Measurements from ENCODE around the gene DCLRE1C.
"Not testable (repeated sequence)": the region's sequence is repeated elsewhere in the genome, so short reads cannot be mapped to it uniquely, and the experiment has no call there.

Gene DCLRE1C

DNA sequence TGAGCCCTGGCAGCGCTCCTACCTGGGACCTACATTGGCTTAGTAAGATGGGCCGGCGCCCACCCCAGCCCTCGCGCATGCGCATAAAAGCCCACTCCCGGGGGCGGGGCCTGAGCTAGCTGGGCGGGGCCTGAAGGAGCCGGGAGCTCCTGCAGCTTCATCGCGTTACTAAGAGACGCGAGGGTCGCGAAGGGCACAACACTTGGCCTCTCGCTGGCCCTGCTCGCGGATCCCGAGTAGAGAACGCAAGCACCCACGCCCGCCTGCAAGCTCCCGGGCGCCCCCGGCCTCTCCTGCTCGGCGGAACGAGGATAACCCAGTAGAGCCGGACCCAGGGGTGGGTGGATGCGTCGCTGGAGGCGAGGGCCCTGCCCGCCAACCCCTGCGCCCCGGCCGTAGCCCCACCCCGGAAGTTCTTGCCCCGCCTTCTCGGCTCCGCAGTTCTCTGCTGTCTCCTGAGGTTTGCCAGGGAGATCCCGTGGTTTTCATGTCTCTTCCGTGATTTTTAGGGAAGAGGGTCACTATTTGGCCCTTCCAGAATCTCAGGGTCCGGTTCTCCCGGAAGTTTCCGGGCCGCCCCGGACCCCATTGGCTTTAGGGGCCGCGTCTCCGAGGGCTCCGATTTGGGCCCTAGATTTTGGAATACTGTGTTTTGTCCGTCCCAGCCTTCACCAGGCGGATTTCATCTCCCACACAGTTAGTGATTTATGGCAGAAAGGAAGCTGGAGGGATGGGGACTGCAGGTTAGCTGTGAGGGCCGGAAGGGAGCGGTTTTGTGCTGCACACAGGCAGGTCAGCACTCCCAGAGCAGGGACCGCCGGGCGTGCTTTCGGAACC, 5.5 kb upstream of the DCLRE1C start, which contains the start of gene MEIG1:
TSS of gene MEIG1 (plus strand) at position 168 of the 837 bp plus-strand sequence. CDS start 7,081 bp downstream, outside the sequence.
- Histone ChIP-seq H3K4me1 (ENCODE audit: insufficient read depth, low read length) (no peaks in the 10 kb centered on the region), H3K36me3 (ENCODE audit: insufficient read depth, low read length) (no peaks in the 10 kb centered on the region), H3K9me3 (ENCODE audit: low read length) (no peaks in the 10 kb centered on the region), H3K4me3 (ENCODE audit: low read length) (peak within 1 kb of the TSS; percentile 68), H2AFZ (ENCODE audit: low read depth, low read length) (peak within 1 kb of the TSS; percentile 88), H3K27me3 (ENCODE audit: insufficient read depth, low read length) (no peaks in the 10 kb centered on the region)

- Histone ChIP-seq H2AFZ (ENCODE audit: low read depth, low read length) (peak overlapping the region; percentile 88), H3K27me3 (ENCODE audit: insufficient read depth, low read length) (no peaks in the 10 kb centered on the region), H3K4me3 (ENCODE audit: low read length) (peak overlapping the region; percentile 68), H3K4me1 (ENCODE audit: insufficient read depth, low read length) (no peaks in the 10 kb centered on the region), H3K36me3 (ENCODE audit: insufficient read depth, low read length) (no peaks in the 10 kb centered on the region), H3K9me3 (ENCODE audit: low read length) (no peaks in the 10 kb centered on the region)
Measured at GRCh38 chr10:14958872-14959220, 5.0 kb upstream of the DCLRE1C start.

DNA sequence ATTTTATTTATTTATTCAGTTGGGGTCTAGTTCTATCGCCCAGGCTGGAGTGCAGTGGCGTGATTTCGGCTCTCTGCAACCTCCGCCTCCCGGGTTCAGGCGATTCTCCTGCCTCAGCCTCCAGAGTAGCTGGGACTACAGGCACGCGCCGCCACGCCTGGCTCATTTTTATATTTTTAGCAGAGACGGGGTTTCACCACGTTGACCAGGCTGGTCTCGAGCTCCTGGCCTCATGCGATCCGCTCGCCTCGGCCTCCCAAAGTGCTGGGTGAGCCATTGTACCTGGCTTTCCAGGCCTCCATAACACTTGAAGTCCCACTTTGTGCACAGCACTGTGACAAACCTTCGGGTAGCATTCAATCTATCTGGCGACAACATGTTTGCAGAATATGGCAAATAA, 1.0 kb upstream of the DCLRE1C start:
- Histone ChIP-seq H2AFZ (ENCODE audit: low read depth, low read length) (peak overlapping the region; percentile 94), H3K4me1 (ENCODE audit: insufficient read depth, low read length) (peaks cover 9% of the 10 kb centered on the region), H3K9me3 (ENCODE audit: low read length) (no peaks in the 10 kb centered on the region), H3K36me3 (ENCODE audit: insufficient read depth, low read length) (peaks cover 4% of the 10 kb centered on the region), H3K27me3 (ENCODE audit: insufficient read depth, low read length) (no peaks in the 10 kb centered on the region), H3K4me3 (ENCODE audit: low read length) (peak overlapping the region; percentile 57)

GRCh38 chr10:14953424-14954000, 384 bp downstream of the DCLRE1C start:
- Histone ChIP-seq H2AFZ (ENCODE audit: low read depth, low read length) (peak overlapping the region; percentile 94), H3K4me3 (ENCODE audit: low read length) (peak overlapping the region; percentile 57), H3K4me1 (ENCODE audit: insufficient read depth, low read length) (peaks cover 9% of the 10 kb centered on the region), H3K27me3 (ENCODE audit: insufficient read depth, low read length) (no peaks in the 10 kb centered on the region), H3K36me3 (ENCODE audit: insufficient read depth, low read length) (peaks cover 4% of the 10 kb centered on the region), H3K9me3 (ENCODE audit: low read length) (no peaks in the 10 kb centered on the region)

- Histone ChIP-seq H3K4me1 (ENCODE audit: insufficient read depth, low read length) (peaks cover 9% of the 10 kb centered on the region), H3K36me3 (ENCODE audit: insufficient read depth, low read length) (peaks cover 10% of the 10 kb centered on the region), H3K4me3 (ENCODE audit: low read length) (peak overlapping the region; percentile 57), H3K9me3 (ENCODE audit: low read length) (no peaks in the 10 kb centered on the region), H3K27me3 (ENCODE audit: insufficient read depth, low read length) (no peaks in the 10 kb centered on the region), H2AFZ (ENCODE audit: low read depth, low read length) (peak overlapping the region; percentile 94)
Measured at GRCh38 chr10:14952851-14953423, 959 bp downstream of the DCLRE1C start.

DNA sequence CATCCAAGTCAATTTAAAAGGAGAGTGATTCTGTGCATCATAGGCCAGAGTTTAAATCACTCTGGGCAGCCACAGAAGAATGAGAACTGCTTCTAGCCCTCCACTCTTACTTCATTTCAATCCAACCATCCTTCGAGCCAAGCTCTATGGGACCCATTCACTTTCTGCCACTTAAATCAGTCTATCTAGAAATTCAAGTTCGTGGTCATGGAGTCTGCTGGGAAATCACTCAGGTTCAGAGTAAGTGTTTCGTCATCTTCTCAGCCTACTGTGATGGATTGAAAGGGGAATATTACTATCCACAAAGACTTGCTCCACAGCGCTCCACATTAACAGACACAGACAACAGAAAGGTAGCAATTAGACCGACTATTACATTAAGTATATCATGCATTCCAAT, 4.6 kb downstream of the DCLRE1C start:
- peaks cover 30% of the 10 kb centered on the region for H3K36me3 ChIP-seq (ENCODE audit: insufficient read depth, low read length)
- H3K27me3 ChIP-seq (ENCODE audit: insufficient read depth, low read length) = no peaks in the 10 kb centered on the region
- no peak overlapping the region for H2AFZ ChIP-seq (ENCODE audit: low read depth, low read length)
- H3K4me1 ChIP-seq (ENCODE audit: insufficient read depth, low read length) = peaks cover 9% of the 10 kb centered on the region
- no peak overlapping the region for H3K4me3 ChIP-seq (ENCODE audit: low read length)
- H3K9me3 ChIP-seq (ENCODE audit: low read length) = no peaks in the 10 kb centered on the region

DNA sequence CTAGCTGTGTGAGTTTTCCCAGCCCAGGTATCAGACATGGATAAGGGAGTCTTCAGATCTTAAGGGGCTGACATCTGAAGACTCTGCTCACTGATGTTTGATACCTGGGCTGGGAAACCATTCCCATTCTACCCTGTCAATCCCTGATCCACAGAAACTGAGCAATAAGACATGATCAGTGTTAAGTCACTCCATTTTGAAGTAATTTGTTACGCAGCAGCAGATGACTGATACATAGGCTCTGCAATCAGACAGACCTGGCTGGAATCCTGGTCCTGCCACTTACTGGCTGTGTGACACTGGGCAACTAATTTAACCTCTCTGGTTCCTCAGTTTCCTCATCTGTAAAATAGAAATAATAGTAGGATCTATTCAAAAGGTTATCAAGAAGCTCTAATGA, 6.6 kb downstream of the DCLRE1C start:
- no peak overlapping the region for H2AFZ ChIP-seq (ENCODE audit: low read depth, low read length)
- no peaks in the 10 kb centered on the region for H3K27me3 ChIP-seq (ENCODE audit: insufficient read depth, low read length)
- H3K36me3 ChIP-seq (ENCODE audit: insufficient read depth, low read length) = peaks cover 36% of the 10 kb centered on the region
- H3K4me1 ChIP-seq (ENCODE audit: insufficient read depth, low read length) = no peaks in the 10 kb centered on the region
- no peaks in the 10 kb centered on the region for H3K9me3 ChIP-seq (ENCODE audit: low read length)
- no peak overlapping the region for H3K4me3 ChIP-seq (ENCODE audit: low read length)

GRCh38 chr10:14945108-14945507, 8.8 kb downstream of the DCLRE1C start:
- no peaks in the 10 kb centered on the region for H3K9me3 ChIP-seq (ENCODE audit: low read length)
- no peaks in the 10 kb centered on the region for H3K27me3 ChIP-seq (ENCODE audit: insufficient read depth, low read length)
- H3K36me3 ChIP-seq (ENCODE audit: insufficient read depth, low read length) = peaks cover 32% of the 10 kb centered on the region
- no peaks in the 10 kb centered on the region for H3K4me1 ChIP-seq (ENCODE audit: insufficient read depth, low read length)
- no peak overlapping the region for H3K4me3 ChIP-seq (ENCODE audit: low read length)
- no peak overlapping the region for H2AFZ ChIP-seq (ENCODE audit: low read depth, low read length)

DNA sequence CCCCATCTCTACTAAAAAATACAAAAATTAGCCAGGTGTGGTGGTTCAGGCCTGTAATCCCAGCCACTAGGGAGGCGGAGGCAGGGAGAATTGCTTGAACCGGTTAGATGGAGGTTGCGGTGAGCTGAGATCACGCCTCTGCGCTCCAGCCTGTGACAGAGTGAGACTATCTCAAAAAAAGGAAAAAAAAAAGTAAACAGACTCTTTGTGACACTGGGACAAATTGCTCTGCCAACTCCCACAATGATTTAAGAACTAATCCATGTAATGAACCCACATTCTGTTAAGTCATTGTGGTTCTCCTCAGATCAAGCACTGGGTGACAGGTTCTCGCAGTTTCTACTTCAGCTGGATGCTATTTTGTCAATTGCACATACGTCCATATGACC, 11.0 kb downstream of the DCLRE1C start:
- H3K9me3 ChIP-seq (ENCODE audit: low read length); H3K27me3 ChIP-seq (ENCODE audit: insufficient read depth, low read length); H3K4me1 ChIP-seq (ENCODE audit: insufficient read depth, low read length); H2AFZ ChIP-seq (ENCODE audit: low read depth, low read length); H3K4me3 ChIP-seq (ENCODE audit: low read length): not testable (repeated sequence)
- peaks cover 30% of the 10 kb centered on the region for H3K36me3 ChIP-seq (ENCODE audit: insufficient read depth, low read length)

DNA sequence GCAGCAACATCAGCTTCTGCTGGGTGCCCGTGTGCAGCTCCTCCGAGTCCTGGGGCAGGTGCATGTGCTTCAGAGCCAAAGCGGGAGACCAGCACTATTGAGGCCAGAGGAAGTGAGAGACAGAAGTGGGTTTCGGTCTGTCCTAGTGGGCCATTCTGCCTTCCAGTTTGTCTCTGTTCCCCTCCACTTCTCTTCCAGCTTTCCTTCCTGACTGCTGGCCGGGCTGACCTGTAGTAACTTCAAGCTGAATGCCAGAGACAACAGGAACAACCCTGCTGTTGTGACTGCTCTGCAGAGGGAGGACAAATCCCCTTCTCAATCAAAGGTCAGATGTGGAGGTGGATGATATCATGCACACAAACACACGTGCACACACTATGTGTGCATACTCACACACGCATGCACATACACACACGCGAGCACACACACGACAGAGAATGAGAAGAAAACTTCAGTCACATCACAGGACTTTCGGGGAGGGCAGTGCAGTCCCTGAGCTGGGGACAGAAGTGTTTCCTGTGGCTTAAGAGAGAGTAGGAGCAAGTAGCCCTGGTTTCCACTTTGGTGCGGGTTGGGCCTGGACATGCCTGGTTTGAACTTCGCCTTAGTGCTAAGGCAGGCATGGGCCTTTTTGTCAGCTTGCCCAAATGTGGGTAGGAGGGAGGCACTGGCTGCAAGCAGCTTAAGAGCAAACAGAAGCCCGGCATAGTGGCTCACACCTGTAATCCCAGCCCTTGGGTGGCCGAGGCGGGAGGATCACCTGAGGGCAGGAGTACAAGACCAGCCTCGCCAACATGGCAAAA, 11.5 kb downstream of the DCLRE1C start:
- H3K4me1 ChIP-seq (ENCODE audit: insufficient read depth, low read length); H3K9me3 ChIP-seq (ENCODE audit: low read length); H3K4me3 ChIP-seq (ENCODE audit: low read length); H2AFZ ChIP-seq (ENCODE audit: low read depth, low read length); H3K27me3 ChIP-seq (ENCODE audit: insufficient read depth, low read length): not testable (repeated sequence)
- peaks cover 27% of the 10 kb centered on the region for H3K36me3 ChIP-seq (ENCODE audit: insufficient read depth, low read length)

DNA sequence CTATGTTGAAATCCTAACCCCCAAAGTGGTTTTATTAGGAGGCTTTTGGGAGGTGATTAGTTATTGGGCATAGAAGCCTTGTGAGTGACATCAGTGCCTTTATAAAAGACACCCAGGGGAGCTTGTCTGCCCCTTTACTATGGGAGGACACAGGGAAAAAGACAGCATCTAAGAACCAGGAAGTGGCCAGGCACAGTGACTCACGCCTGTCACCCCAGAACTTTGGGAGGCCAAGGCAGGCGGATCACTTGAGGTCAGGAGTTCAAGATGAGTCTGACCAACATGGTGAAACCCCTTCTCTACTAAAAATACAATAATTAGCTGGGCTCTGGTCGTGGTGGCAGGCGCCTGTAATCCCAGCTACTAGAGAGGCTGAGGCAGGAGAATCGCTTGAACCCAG, 14.9 kb downstream of the DCLRE1C start:
- H3K4me1 ChIP-seq (ENCODE audit: insufficient read depth, low read length); H3K9me3 ChIP-seq (ENCODE audit: low read length); H3K27me3 ChIP-seq (ENCODE audit: insufficient read depth, low read length); H3K4me3 ChIP-seq (ENCODE audit: low read length); H2AFZ ChIP-seq (ENCODE audit: low read depth, low read length): not testable (repeated sequence)
- peaks cover 16% of the 10 kb centered on the region for H3K36me3 ChIP-seq (ENCODE audit: insufficient read depth, low read length)

DNA sequence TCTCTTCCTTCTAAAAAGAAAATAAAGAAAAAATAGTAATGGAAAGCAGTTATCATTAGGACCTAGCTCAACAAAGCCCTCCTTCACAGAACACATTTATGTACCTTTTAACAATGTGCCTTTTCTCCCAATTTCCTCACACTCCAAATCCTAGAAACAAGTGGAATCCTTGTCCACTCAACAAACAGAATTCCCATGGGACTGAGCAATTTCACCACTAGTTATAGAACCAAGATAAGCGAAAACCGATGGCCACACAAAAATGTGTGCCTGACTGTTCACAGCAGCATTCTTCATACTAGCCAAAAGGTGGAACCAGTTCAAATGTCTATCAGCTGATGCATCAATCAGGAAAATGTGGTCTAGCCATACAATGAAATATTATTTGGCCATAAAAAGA, 17.3 kb downstream of the DCLRE1C start:
- peaks cover 31% of the 10 kb centered on the region for H3K36me3 ChIP-seq (ENCODE audit: insufficient read depth, low read length)
- H2AFZ ChIP-seq (ENCODE audit: low read depth, low read length) = no peak overlapping the region
- no peaks in the 10 kb centered on the region for H3K27me3 ChIP-seq (ENCODE audit: insufficient read depth, low read length)
- peaks cover 3% of the 10 kb centered on the region for H3K4me1 ChIP-seq (ENCODE audit: insufficient read depth, low read length)
- H3K9me3 ChIP-seq (ENCODE audit: low read length) = no peaks in the 10 kb centered on the region
- no peak overlapping the region for H3K4me3 ChIP-seq (ENCODE audit: low read length)

- H3K36me3 ChIP-seq (ENCODE audit: insufficient read depth, low read length) = peaks cover 64% of the 10 kb centered on the region
- no peaks in the 10 kb centered on the region for H3K27me3 ChIP-seq (ENCODE audit: insufficient read depth, low read length)
- H3K9me3 ChIP-seq (ENCODE audit: low read length) = no peaks in the 10 kb centered on the region
- H2AFZ ChIP-seq (ENCODE audit: low read depth, low read length) = no peak overlapping the region
- H3K4me1 ChIP-seq (ENCODE audit: insufficient read depth, low read length) = peaks cover 1% of the 10 kb centered on the region
- H3K4me3 ChIP-seq (ENCODE audit: low read length) = no peak overlapping the region
Measured at GRCh38 chr10:14930610-14931009, 23.3 kb downstream of the DCLRE1C start.

All from neuron (in vitro differentiated cells).